A673 (cell line): ENCODE measurements around the gene LYSMD1.

ENCODE experiments used
- CTCF ChIP-seq: fragments of 300-800, 200-600 bp; sonication (generic); conservative IDR thresholded peaks from 2 replicates; pipeline ENCODE4 v1.5.1; 2017; ENCODE audit warnings: low read depth, mild to moderate bottlenecking, antibody characterized with exemption, low read length, moderate library complexity, mixed read lengths
- EZH2 ChIP-seq: fragments of 200-600 bp; sonication (generic); IDR thresholded peaks from 2 replicates; pipeline ENCODE4 v1.6.1; 2017; ENCODE audit warnings: borderline replicate concordance, low read depth, mild to moderate bottlenecking, mixed read lengths, antibody characterized with exemption, low read length; ENCODE audit not compliant: poor library complexity, severe bottlenecking

DNA sequence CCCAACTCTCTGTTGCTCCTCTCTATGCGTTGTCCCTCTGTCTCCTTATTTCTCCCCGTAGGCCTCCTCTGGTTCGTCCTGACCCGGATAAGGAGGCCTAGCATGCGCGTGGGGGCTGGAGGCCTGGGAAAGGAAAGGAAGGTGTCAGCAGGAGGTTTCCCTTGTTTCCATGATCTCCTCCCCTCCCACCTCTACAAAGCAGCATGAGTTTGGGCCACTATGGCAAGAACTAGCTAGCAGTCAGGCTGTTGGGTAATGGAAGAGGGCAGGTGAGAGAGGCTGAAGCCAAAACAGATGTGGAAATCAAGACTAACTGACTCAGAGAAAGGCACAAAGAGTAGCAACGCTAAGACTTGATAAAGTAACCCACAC, 18.6 kb downstream of the LYSMD1 start:
- TF ChIP-seq CTCF (no peak), EZH2 (no peak)
